Activated effector memory CD4-positive, alpha-beta T cell treated with anti-CD3 and anti-CD28 coated beads, Interleukin-2, amount 50 U/mL, for 16 hours (primary cell): ENCODE measurements around the gene MEG3.

ENCODE experiments used
- DNase-seq: peaks from one replicate; pipeline ENCODE4 v3.0.0-alpha.2; 2020

Gene MEG3

GRCh38 chr14:100900837-100901390, 75.0 kb downstream of the MEG3 start:
- DNase-seq, result no peak

- DNase-seq, result peak; percentile 55
Measured at GRCh38 chr14:100901391-100902183, 75.7 kb downstream of the MEG3 start.

DNA sequence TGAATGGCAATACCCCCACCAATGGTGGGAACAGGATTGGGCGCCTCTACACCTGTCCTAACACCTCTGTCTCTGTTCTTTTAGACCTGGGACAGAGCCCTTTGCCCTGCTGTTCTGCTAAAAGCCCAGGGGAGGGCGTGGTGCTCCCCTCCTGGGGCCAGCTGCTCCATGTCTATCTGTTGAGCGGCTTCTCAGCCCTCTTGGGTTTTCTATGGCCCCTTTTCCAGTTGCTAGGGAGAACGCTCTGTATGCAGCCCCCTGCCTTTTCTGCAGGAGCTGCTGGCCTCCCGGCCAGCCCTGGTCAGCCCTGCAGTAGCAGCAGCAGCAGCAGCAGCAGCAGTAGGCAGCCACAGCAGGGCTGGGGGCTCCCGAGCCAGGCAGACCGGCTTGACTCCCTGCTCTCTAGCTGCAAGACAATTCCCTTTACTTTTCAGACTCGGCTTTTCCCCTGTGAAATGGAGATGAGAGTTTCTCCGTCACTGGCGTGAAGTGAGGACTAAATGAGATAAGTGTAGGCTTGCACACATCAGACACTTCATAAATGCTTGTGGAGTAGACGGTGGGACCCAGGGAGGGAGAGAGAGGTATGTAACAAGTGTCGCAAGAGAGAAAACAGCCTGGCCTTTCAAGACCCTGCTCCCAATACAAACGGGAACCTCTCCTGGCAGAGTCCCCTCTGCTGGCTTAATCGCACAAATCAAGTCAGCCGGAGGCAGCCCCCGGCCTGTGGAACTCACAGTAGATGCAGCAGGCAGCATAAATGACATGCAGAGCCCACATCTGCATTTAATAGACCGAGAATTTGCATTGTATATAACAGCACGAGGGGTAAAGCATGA, 76.6 kb downstream of the MEG3 start:
- peak; percentile 44 for DNase-seq

DNA sequence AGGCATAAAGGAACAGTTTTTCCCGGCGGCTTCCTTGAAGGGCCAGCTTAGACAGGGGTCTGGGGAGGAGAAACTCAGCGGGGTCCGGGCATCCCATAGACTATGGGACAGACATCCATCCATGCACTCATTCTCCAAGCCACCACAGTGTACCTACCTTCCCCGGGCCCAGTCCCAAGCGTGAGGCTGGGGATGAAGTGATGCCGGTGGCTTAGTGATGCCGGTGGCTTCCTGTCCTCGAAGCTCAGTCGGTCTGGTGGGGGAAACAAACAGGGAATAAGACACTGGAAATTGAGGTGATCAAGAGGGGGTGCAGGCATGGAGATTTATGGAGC, 77.2 kb downstream of the MEG3 start:
- no peak for DNase-seq

DNA sequence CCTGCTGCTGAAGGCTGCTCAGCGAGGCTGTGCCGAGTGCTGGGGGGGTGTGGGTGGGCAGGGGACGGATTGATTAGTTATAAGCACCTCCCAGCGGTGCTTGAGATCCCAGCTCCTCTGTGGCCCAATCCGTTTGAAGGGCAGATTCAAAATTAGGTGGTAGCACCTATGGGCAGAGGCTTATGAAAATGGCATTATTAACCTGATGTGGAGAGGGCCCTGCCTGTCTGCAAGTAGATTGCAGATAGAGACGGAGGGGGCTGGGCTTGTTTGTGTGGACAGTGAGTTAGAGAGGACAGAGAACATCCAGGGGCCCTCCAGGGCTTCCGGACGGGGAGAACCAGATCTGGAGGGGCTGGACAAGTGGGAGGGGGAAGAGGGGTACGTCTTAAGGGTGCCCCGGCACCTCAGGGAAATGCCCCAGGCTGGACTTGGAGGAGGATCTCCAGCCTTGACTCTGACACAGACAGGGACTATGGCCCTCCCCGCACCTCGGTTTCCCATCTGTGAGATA, 77.8 kb downstream of the MEG3 start, which contains the start of gene RTL1:
Gene RTL1 (minus strand): TSS at position 51 of the 514 bp plus-strand sequence. CDS start 18,934 bp downstream, outside the sequence.
- DNase-seq, result no peak

DNA sequence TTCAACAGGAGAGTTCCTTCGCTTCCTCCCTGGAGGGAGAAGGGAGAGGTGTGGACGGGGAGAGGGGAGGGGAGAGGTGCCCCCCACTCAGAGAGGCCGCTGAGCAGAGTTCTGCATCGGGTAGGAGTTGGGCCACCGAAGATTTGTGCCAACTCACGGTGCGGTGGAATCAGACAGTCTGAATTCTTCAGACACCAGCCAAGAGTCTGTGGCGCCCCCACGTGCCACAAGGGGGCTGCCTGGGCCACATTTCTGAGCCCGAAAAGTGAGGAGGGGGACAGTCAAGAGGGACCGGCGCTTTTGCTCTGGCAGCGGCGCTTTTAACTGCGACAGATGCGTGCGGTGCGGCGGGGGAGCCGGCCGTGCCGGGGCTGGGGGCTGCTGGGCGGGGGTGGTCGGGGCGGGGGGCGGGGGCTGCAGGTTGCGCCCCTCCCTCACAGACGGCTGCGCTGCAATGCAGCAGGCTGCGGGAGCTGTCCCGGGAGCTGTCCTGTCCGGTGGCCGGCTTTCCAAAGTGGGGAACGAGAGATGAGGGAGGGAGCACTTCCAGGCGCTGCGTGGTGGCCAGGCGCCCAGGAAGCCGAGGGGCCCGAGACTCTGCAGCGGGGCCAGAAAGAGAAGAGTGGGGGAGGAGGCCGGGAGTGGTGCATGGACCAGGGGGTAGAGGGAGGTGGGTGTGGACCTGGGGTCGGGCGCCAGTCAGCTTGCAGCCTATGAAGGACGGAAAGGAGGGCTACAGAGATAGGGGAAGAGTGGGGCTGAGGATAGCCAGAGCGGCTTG, 78.6 kb downstream of the MEG3 start:
- DNase-seq, result peak; percentile 38

DNA sequence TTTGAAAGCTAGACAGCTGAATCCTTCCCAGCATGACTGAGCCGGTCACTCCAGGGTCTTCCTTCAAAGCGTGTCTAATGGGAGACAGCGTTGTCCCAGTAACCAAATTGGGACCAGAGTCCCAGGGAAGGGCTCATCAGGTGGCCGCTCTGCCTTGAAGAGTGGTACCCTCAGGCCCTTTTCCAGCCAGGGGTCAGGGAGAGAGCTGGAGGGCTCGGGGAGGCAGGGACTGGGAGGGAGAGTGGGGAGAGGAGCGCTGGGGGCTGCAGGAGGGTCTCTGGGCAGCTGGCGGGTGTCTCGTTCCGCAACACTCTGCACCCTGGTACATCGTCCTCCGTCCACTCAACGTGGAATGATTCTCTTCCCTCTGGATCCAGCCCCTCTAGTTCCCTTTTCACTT, 79.2 kb downstream of the MEG3 start:
- no peak for DNase-seq

GRCh38 chr14:100906420-100906819, 80.5 kb downstream of the MEG3 start:
- DNase-seq, result no peak

DNA sequence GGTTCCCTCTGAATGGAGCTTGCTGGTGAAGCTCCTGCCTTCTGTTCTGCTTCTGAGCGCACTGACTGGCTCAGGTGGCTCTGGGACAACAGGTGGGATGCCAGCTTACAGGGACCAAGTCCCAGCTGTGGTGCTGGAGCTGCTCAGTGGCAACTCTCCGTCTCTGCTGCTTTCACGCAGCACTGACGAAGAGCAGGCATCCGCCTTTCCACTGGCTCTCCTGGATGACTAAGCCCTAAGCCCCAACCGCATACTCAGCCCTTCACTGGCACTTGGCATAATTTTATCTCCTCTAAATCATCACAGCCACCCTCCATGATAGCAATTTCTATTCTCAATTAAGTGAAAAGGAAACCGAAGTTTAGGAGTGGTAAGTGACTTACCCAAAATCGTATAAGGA, 81.3 kb downstream of the MEG3 start:
- no peak for DNase-seq

DNA sequence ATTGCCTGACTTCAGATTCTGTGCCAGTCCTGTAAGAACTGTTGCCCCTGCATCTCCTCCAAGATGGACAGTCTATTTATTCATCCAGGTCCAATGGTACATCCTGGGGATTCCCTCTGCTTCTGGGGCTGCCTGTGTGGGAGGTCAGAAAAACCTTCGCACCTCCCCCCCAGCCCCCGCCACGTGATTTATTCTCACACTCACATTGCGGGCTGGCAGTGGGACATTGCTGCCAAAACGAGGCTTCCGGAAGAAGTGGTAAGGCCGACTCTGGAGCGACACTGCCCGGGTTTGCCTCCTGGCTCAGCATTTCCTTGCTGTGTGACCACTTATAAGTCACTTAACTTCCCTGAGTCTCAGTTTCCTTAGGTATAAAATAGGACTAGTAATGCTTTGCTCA, 83.5 kb downstream of the MEG3 start:
- no peak for DNase-seq
